Measurements from ENCODE around the gene P2RX7.

Gene P2RX7

DNA sequence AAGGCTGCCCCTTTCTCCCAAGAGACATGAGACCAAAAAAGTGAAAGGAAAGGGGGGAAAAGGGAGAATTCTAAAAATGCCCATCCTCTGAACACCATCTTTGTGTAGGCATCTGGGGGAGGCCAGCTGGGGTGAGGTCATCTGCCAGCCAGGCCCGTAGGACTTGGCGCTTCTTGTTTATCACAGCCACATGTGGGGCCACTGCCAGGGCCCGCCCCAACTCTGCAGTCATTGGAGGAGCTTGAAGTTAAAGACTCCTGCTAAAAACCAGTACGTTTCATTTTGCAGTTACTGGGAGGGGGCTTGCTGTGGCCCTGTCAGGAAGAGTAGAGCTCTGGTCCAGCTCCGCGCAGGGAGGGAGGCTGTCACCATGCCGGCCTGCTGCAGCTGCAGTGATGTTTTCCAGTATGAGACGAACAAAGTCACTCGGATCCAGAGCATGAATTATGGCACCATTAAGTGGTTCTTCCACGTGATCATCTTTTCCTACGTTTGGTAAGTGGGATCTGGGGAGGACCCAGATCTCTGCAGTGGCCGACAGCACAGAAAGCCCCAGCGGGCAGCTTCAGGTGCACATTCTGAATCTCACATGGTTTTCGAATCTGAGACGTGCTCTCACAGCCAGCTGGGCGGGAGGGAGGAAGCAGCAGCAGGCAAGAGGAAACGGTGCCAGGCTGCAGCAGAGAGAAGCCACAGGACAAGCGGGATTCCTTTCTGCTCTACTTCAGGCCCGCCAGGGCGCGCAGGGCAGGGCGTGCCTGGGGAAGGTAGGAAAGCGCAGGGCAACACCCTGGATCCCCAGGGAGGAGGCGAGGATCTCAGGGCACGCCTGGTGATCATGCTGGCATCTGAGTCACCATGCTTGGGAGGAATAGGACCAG is at the start of gene P2RX7:
TSS of gene P2RX7 (plus strand) at position 276 of the 881 bp plus-strand sequence. CDS start at position 371, 95 bp downstream.
- peak; percentile 72 for DNase-seq

DNA sequence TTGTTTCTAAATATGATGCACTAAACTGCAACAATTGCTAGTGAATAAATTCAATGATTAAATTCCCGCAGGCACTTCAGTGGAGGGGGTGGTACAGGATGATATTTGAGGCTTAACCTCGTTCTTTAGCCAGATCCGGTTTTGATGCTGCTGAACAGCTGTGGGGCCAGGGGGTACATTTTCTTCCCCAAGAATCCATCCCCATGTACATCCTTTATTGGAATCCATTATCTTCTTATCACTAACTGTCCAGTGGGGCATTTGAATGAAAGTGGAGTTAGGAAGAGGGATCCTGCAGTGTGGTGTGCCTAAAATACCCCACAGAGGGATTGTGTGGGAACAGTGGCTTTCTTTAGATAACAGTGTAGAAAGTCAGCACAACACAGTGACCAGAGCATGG is 48.4 kb upstream of the P2RX7 start:
- no peak for DNase-seq

DNA sequence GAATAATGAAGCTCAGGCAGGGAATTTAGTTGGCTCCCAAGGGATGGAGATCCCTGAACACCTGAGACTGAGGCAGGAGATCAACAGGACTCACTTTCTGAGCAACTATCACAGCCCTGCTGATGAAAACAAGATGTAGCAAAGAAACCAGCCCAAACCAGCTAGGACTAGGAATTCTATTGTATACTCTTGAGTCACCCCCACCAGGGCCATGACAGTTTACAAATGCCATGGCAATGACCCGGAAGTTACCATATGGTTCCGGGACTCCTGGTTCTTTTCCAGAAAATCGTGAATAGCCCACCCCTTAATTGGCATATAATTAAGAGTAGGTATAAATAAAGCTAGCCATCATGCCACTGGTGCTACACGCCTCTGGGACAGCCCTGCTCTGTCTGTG is 47.6 kb upstream of the P2RX7 start:
- no peak for DNase-seq

DNA sequence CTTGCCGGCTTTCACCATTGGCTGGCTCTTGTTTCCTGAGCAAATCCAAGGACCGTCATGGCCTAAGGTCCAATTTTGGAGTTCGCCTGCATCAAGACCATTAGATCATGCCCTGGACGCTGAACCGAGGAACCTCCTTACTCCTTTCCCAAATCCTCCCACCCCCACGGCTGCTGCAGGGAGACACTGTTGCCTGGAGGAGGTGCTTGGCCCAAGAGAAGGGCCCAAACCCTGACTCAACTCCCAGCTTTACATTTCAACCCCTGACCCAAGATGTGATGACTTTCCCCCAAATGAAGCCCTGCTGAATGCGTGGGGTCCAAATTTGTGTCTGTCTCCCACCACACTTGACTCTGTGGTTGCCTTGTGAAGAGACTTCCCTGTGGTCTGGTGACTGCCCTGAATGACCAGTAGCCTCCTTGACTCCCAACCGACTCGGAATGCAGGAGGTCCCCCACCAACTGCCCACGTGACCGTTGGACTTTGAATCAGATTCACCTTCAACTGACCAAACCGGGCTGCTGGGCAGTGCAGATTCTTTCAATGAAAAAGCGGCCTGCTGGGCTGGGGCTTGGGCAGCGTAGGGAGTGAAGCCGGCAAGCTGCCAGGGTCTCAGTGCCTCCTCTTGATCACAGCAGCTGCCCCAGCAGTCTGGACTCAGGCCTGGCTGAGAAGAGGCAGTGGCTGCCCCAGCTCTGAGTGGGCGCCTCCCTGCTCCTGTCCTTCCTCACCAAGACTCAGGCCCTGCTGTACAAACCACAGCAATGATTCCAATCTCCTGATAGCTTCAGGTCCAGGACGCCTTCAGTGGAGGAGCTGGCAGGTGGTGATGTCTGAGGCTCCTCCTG is 46.9 kb upstream of the P2RX7 start:
- no peak for DNase-seq

DNA sequence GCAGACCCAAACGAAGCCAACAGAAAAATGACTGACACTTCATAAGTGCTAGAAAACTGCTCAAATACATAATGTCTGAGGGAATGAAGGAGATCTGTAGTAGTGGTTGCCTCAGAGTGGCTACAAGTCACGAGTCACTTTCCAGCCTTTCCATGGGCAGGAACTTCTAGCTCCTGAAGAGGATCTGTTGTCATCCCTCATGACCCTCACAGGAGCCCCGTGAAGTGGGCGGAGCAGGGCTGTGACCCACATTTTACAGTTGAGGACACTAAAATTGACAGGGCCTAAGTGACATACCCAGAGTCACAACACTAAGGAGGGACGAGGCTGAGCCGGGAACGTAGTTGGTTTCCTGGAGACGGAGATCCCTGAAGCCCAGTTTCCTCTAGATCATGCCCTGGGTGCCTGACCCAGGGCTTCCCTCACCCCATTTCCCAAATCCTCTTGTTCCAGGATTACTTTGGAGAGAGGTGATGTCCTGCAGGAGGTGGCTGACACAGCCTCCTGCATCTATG is 45.8 kb upstream of the P2RX7 start:
- no peak for DNase-seq

DNA sequence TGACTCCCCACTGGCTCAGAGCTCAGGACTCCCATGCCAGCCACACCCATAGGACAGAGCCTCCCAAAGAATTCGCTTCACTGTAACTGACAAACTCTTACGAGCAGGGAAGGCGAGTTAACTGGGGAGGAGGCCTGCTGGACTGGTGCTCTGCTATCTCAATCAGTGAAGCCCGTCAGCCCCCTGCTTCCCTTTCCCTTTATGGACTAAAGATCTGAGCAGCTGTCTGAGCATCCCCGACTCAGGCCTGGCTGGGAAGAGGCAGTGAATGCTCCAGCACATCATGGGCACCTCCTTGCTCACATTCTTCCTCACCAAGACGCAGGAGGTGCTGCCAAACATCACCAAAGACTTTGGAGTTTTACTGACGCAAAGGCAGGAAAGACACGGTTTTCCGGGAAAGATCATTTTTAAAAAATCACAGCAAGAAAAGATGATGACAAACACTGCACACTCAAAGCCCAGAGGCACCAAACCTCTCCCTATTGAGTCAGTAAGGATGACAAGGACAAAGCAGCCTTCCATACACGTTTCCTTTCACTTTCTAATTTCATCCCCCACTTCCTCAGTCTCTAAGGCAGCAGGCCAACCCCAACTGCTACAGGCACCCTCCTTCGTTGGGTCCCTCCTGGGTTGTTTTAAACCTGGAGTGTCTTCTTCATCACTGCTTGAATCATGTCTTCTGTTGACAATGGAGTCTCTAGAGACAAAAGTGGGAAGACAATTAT is 45.0 kb upstream of the P2RX7 start:
- no peak for DNase-seq

DNA sequence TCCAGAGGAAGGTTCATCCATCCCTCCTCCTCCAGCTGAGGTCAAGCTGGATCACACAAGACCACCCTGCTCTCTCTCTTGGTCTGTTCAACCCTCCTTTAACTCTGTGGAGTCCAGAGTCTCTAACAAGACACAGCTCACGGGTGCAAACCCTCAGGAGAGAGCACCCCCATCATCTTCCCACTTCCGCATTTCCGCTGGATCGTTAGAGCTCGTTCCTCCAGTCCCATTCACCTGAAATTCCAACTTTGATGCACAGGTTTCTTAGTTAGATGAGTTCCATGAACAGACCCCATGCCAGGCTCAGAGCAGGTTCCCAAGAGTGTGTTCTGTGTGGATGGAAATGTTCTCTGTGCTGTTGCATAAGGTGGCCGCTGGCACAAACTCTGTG is 44.5 kb upstream of the P2RX7 start:
- DNase-seq = no peak

DNA sequence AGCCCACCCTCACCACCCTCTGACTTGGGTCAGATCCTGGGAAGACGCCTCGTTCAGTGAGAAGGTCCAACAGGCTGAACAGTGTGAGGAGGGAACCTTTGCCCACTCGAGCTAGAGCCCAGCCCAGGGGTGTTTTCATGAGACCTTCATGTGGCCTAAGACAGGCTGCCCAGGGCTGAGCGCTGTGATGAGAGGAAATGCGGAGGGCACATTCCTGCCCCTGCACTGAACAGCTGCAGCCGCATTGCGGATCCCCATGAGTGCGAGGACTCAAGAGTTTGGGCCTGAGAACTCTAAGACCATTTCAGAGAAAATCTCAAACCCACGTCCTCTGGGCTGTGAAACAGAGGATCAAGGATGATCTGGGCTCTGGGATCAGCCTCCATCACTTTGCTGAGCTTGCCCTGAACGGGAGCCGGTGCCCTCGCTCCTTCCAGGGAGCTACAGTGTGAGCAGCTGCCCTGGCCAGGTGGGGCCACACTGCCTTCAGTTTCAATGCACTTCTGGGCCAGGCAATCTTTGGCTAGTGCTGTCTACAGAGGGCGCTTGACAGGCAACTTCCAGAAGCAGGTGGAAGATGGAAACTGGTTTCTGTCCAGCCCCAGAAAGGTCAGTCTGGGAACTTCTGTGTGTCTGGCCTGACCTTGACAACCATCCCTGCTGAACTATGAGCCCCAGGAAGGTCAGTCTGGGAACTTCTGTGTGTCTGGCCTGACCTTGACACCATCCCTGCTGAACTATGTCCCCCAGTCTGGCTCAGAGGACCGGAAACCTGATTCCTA is 43.5 kb upstream of the P2RX7 start:
- no peak for DNase-seq

DNA sequence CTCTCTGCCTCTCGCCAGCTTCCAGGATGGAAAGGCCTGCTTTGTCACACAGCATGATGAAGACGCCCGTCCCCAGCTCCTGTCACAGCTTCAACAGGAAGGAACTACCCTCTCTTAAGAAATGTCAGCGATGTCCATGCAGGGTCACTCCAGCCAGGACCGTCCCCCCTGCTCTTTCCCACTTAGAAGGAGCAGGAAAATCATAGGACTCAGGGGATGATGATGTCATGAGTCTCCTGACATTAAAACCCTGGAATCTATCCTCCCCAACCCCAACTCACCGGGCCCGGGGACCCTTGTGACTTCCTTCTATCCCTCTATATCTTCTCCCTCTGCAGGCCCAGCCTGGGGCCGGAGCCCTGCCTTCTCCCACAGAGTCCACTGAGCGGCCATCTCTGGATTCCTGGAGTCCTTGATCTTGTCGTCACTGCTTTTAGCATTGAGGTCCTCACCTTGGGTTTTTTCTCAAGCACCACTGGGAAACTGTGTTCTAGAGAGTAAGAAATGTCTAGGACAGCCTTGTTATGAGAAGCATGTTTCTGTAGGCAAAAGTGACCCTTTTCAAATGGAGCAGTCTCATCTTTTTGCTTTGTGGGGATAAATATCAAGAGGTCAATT is 42.8 kb upstream of the P2RX7 start:
- DNase-seq = no peak

DNA sequence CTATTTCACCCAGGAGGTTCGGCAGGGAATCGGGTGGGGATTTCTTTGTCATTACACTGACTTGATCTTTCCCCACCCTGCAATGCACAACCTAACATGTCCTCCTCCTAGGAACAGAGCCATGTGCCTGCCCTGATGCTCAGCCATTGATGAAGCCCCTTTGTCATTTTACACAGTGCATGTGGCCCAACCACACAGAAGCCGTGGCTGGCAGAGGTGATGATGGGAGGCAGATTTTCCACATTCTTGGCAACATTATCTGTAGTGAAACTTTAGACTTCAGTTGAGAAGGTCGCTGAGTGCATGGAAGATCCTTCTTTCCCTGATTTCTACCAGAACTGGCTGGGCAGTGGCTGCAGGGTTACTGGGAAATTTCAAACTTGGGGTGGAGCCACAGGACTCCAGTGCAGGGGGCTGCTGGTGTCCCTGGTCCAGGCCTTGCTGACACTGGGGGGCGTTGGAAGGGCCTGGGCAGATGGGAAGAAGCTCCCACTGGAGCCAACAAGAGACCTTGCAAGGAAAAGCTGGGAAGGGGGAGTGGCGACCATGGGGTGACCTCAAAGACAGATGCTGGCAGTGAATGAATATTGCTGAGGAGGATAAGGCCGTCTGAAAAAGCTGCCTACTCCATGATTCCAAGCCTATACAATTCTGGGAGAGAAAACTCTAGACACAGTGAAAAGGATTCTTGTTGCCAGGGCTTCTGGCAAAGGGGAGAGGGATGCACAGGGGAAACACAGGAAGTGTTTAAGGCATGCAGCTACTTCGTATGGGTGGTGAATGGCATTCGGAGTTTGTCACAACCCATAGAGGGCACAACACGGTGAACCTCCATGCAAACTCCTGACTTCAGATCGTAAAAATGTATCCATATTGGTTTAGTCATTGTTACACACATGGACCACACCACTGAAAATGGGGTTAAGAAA is 41.8 kb upstream of the P2RX7 start:
- DNase-seq = no peak

DNA sequence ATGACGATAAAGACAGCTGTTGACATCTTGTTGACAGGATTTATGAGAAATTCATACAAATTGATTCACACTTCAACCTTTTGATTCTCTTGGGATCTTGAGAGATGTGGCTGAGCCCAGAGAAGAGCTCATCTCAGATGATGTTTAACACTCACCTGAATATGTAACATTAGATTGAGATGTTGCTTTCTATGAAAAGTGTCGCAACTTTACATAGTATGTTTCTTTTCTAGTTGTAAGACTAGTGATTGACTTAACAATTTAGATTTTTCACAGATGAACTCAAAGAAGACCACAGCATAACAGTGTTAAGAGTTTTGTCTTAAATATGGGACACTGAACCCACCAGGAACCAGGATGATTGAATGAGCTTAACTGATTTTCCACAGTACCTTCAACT is 40.6 kb upstream of the P2RX7 start:
- DNase-seq = no peak

DNA sequence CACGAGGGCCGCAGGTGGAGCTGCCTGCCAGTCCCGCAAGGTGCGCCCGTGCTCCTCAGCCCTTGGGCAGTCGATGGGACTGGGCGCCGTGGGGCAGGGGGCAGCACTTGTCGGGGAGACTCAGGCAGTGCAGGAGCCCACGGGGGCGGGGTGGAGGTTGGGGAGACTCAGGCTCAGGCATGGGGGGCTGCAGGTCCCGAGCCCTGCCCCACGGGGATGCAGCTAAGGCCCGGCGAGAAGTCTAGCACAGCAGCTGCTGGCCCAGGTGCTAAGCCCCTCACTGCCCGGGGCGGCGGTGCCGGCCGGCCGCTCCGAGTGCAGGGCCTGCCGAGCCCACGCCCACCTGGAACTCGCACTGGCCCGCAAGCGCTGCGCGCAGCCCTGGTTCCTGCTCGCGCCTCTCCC is 39.2 kb upstream of the P2RX7 start:
- no peak for DNase-seq

DNA sequence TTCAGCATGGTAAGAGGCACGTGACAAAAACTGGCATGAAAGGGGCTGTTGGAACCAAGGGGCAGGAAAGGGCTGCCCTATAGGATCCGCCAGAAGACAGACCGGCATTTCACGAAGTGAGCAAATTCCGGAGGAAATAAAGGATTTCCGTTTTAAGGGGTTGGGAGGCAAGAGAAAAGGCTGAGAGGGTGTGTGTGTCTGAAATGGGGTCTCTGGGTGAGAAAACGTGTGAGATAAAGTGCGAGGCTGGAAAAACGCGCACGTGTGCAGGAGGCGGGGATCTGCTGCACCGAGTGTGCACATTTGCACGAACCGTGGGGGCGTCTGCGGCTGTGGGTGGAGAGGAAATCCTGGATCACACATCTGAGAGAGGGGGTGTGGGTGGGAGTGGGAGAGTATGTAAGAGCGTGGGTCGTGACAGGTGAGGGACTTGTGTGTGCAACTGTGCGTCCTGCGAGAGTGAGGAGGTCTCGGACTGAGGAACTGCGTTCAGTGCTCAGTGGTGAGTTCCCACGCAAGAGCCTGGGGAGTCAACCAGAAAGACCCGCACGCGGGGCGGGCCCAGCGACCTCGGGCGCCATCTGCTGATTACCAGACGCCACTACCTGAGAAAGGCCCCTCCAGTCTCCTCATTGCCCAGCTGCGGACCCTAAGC is 37.0 kb upstream of the P2RX7 start:
- peak; percentile 35 for DNase-seq

DNA sequence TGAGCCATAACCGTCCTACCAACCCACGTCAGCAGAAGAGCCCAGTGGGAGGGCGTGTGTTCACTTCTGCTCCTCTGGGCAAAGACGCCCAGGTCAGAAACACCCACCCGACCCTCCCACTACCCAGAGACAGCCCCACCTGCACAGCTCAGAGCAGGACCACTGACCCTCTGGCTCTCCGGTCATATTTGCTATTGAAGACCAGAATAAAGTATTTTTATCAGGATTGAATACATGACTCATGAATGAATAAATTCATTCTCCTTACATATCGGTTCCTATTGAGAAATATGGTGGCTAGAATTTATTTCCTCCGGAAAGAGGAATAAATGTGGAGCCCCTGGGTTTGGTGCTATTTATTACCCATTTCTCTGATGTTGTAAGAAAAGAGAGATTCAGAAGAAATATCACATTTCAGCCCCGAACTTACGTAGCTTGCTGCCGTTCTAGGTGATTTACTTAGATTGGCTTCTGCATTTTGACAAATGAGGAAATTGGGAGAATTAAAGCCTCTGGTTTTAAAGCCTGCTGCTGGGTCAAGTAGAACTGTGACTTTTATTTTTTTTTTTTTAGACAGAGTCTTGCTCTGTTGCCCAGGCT is 36.4 kb upstream of the P2RX7 start:
- no peak for DNase-seq

DNA sequence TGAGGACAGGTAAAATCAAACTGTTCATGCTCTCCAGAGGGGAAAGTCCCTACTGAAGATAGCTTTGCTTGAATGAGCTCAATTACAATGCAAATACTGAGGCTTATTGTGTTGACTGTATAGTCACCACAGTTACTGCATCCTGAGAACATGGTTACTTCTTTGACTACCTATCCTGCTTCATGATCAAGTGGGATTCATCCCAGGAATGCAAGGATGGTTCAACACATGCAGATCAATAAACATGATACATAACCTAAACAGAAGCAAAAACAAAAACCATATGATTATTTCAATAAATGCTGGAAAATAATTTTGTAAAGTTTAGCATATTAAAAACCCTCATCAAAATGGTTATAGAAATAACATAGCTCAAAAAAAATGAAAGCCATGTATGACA is 32.9 kb upstream of the P2RX7 start:
- no peak for DNase-seq

DNA sequence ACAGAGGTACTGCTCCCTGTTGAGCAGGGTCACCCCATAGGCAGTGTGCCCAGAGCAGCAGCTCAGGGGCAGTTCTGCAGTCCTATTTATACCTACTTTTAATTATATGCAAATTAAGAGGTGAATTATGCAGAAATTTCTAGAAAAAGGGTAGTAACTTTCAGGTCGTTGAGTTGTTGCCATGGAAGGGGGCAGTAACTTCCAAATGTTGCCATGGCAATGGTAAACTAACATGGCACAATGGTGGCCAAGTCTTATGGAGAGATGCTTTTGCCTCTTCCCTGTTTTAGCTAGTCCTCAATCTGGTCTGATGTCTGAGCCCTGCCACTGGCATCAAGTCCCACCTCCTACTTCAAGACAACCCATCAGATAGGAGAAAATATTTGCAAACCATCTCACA is 30.4 kb upstream of the P2RX7 start:
- no peak for DNase-seq

DNA sequence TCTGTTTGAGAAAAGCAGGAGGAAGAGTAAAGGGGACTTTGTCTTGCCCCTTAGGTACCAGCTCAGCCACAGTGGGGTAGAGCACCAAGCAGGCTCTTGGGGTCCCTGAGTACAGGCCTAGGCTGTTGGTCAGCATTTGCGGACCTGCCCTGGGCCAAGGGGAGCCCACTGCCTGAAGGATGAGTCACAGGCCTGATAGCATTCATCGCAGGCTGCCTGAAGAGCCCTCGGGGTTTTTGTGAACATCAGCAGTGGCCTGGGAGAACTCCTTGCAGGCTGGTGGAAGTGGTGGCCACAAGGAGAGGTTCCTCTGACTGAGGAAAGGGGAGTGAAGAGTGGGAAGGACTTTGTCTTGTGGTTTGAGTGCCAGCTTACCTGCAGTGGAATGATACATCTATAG is 25.0 kb upstream of the P2RX7 start:
- DNase-seq = no peak

DNA sequence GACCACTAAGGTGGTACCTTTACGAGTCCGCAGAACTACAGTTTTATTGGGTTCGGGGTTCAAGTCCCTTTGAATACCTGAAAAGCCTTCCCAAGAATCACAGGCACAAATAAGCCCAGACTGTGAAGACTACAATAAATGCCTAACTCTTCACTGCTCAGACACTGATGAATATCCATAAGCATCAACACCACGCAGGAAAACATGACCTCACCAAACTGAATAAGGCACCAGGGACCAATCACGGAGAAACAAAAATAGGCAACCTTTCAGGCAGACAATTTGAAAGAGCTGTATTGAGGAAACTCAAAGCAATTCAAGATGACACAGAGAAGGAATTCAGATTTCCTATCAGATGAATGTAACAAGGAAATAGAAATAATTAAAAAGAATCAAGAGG is 24.2 kb upstream of the P2RX7 start:
- DNase-seq = no peak

DNA sequence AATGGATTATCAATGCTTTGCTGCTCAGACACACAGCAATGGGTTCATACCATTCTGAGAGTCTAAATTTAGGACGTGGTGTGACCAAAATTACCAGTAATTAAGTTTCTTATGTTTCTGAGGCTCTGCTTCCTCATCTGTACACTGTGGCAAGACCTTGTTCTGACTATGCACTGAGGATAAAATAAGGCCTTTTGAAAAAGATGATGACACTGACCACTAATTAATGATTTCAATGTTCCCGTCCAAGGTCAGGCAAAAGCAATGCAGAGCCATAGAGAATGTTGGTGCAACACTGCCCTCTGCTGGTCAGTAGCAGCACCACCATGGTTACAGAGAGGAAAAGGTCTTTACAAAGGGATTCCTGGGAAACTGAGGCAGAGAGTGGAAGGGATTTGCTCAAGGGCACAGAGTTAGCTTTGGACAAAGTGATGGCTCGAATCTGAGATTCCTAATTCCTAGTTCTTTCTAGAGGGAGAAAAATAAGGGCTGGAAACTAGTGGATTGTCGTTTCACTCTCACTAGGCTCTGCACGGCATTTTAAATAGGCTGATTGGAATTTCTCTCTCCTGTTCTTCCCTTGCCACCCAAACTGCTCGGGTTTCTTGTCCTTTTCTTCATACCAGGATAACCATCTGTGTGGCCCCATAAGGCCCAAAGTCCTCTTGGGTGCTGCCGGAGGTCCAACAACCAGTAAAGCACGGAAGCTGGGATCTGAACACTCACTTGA is 22.3 kb upstream of the P2RX7 start:
- DNase-seq = no peak

Data from NCI-H510A (cell line).